Activated T-helper 1 cell treated with Interleukin-2 at 50 U/mL for 16 hours (primary cell): ENCODE results near the gene B3GNT5.

Experiments
- DNase-seq: peaks from one replicate; pipeline ENCODE4 v3.0.0-alpha.2; 2020; ENCODE audit warnings: low read depth

B3GNT5 gene

DNA sequence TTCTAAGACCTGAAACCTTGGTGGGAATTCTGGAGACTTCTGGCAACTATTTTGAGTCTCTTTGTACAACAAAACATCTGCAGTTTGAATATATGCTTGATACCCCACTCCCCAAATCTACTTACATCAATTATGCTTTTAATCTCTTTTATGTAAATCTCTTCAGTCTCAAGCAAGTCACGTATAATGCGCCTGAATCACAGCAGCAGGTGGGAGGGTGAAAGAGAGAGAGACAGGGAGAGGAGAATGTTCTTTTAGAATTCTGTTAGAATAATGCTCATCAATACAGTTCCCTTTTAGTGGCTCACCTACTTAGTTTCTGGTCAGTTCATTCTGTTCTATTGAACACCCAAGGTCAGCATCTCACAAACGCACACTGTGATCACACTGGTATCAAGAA lies 22.2 kb upstream of the B3GNT5 start:
- DNase-seq = no peak

GRCh38 chr3:183233966-183234365 lies 19.1 kb upstream of the B3GNT5 start:
- no peak for DNase-seq

DNA sequence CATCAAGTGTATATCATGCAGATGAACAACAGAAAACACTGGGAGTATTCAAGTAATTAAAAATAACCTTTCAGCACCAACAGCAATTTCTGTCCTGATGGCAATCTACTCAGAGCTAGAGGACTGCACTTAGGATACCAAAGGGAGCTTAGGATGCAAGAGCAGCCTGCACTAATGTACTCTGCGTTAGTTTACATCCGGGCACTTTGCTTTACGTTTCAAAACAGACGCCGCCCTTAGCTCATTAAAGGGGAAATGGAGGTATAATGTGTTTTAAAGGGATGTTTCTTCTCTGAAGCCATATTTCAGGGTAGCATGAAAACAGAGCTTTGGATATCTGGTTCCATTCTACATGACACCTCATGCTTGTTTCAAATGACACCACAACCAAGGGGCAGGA lies 14.0 kb upstream of the B3GNT5 start:
- DNase-seq = no peak

DNA sequence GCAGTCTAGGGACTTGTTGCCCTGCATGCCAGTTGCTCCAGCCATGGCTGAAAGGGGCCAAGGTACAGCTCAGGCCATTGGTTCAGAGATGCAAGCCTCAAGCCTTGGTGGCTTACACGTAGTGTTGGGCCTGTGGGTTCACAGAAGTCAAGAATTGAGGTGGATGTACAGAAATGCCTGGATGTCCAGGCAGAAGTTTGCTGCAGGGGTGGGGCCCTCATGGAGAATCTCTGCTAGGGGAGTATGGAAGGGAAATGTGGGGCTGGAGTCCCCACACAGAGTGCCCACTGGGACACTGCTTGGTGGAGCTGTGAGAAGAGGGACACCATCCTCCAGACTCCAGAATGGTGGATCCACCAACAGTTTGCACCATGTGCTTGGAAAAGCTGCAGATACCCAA lies 10.6 kb upstream of the B3GNT5 start:
- no peak for DNase-seq

DNA sequence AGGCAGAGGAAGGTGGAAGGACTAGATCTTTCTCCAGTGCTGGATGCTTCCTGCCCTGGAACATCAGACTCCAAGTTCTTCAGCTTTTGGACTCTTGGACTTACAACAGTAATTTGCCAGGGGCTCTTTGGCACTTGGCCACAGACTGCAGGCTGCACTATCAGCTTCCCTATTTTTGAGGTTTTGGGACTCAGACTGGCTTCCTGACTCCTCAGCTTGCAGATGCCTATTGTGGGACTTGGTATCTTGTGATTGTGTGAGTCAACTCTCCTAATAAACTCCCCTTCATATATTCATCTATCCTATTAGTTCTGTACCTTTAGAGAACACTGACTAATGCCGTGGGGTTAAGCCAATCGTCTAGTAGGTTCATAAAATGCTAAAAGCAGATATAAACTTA lies 8.8 kb upstream of the B3GNT5 start:
- no peak for DNase-seq

DNA sequence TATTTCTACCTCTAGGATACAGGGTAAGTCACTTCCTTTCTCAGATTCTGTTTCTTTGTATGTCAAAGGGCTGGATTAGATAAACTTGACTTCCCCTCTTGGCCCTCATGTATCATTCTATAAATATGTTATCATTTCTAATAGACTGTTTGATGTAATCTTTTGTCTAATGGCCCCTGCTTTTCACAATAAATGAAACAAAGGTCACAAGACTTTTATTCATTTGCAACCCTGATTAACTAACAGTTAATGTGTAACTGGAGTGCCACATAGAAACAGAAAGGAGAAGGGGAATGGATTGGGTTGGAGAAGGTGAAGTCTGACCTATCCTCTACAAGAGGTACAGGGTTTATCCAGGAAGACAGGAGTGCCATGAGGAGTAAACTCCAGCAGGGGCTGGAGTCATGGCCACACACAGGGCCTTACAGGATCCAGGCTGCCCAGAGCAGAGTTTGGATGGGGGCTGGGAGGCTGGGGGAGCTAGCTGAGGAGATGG lies 8.0 kb upstream of the B3GNT5 start:
- no peak for DNase-seq

DNA sequence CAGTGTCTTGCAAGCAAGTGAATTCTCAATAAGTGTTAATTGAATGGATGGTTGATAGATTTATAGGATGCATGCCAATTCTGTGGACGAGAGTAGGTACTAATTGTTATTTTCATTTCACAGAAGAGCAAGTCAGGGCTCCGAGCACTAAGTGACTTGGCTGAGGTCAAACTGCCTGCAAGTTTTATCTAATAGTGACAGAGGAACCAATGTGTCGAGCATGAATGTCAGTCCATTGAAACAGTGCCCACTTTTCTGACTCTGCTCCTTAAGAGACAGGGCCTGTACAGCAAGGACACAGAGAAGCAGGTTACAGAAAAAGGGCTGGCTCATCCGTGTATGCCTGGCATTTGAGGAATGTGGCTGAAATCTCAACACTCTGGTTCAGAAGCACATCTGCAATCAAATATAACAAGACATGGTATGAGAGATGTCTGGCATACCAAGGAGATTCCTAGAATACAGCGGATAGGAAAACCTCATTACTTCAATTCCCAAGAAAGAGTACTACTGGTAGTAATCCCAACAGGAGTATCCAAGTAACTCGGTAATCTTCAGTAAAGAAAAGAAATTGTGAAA lies 6.0 kb upstream of the B3GNT5 start:
- DNase-seq = no peak

DNA sequence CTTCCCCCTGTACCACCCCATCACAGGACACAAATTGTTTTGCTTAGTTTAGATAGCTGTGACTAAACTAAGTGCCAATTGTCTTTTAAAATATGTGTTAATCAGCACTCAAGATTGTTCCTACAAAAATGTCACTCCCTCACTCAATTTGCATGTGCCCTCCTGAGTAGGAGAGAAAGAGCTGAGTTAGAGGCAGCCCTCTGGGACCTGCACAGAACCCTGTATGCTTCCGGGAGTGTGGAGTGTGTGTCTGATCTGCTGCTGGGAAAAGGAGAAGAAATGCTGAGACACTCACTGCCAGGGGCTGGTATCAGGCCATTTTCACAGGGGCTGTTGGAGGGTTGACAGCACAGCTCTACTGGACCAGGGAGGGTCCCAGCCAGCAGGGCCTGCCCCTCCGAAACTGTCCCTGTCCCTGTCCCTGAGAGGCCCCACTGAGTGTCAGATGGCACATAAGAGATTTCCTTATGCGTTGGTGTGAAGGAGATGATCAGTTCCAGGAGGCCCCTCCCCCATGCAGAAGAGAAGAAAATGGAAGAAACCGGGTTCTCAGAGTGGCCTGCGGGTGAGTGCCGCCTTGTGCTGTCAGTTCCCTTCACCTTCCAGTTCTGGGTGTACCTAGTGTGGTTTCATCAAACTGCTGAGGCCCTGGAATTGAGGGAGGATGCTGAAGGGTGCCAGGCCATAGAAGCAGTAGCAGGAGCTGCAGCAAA lies 3.9 kb upstream of the B3GNT5 start:
- DNase-seq = no peak

- no peak for DNase-seq
Measured at GRCh38 chr3:183252118-183252782, 803 bp upstream of the B3GNT5 start.

DNA sequence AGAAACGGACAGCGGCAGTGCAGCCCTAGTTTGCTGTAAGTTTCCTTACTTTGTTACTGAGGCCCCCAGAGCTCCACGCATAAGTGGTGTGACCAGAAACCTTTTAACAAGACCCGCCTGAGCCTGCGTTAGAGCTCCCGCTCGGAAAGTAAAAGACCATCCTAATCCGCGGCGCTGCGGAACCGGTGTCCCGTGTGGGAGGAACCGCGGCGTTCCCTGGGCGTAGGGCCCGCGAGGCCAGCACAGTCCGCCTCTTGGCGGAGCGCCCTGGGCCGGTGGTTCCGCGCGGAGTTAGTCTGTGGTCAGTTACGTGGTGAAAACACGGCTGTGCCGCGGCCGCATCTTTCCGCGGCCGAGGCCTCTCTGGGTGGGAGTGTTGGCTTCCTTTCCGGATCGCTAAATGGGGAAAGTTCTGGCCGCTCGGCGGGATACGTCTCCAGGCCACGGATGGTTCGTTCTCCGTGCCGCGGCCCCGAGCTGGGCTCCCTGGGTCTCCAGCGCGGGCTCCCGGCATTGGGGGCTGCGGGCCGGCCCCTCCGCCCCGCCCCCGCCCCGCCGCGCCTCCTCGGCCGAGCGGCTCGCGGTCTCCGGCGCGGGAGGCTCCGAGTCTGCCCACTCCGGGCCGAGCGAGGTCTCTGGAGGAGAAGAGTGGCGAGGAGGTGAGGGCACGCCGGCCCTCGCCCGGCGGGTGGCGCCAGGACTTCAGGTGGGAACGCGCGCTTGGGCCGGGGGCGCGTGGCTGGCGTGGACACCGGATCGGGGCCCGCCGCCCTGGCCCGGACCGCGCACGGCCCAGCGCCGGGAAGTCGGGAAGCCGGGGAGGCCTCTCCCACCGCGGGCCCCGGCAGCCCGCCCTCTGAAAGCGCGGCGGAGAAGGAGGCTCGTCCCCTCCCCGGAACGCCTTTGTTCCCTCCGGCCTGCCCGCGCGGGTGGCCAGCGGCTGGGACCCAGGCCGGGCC lies 754 bp downstream of the B3GNT5 start:
- DNase-seq = no peak

- no peak for DNase-seq
Measured at GRCh38 chr3:183254487-183255347, 1.7 kb downstream of the B3GNT5 start.

DNA sequence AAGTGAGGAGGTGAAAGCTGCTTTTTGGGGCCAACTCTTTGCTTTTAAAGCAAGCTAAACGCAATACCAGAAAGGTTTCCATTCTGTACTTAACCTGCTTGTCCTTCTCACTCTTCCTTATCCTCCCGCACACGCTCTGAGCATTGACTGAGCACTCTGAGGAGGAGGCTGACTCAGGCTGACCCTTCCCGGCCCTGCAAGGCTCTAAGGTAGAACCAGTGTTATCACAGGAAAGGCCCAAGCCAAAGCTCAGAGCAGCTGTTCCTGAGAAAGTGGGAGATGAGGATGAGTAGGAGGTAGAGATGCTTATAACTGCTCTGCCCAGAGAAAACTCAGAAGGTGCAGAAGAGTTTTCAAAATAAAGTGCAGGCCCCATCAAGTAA lies 2.3 kb downstream of the B3GNT5 start:
- DNase-seq = no peak

DNA sequence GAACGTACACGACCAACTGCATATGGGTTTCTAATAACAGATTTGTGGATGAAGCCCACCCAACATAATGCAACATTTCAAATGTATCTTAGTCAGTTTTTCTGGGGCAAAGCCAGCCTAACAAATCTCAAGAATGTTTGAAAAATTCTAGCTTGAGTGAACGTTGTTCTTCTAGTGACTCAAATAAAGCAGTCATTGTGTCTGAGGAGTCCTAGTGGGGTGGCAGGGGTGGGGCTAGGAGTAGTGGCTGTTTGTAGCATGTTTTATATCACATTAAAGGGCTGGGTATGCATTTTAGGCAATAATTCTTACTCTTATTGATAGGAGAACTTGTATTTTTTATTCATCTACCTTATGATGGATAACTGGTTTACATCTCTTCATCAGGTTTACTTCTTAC lies 6.0 kb downstream of the B3GNT5 start:
- DNase-seq = no peak

DNA sequence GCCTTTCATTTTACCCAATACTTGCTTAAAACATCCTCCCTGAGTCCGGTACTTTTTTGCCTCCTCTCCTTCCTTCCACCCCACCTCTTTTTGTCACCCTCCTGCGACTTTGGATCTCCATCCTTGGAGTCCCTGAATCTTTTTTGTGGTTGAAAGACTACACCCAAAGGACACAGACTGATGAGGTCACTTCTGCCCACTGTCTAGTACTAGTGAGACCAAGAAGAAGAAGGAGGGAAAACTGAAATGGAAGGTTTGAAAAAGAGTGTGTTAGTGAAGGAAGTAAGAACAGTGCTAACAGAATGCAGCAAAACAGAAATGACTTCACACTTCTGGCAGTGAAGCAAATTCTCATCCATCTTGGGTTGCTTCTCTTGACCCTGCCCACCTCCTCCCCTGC lies 6.6 kb downstream of the B3GNT5 start:
- no peak for DNase-seq

GRCh38 chr3:183260167-183260904 lies 7.3 kb downstream of the B3GNT5 start:
- no peak for DNase-seq

DNA sequence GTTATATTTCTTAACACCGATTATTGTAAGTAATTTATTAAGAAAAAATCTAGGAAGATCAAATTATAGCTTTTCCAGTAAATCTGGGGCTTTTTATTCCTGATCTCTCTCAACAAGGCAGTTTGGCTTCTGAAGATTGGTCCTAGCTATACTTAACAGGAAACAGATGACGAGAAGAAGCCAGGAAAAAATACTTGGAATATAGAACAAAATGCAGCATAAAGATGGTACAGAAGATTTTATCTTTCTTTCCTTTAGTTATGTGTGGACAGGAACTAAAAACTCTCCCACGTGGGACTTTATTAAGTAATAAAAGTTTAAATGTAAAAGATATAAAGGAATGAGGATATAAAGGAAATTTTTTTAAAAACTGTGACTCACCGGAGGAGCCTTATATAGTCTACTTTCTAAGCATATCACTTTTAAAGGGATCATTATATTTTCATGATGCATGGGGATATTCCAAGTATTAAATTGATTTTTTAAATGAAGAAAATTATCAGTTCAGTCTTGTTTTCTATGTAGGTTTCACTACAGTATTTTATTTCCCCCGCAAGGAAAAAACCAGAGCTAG lies 8.2 kb downstream of the B3GNT5 start:
- DNase-seq = no peak

- DNase-seq = no peak
Measured at GRCh38 chr3:183262875-183263378, 9.9 kb downstream of the B3GNT5 start.

- DNase-seq = no peak
Measured at GRCh38 chr3:183264268-183264667, 11.2 kb downstream of the B3GNT5 start.

DNA sequence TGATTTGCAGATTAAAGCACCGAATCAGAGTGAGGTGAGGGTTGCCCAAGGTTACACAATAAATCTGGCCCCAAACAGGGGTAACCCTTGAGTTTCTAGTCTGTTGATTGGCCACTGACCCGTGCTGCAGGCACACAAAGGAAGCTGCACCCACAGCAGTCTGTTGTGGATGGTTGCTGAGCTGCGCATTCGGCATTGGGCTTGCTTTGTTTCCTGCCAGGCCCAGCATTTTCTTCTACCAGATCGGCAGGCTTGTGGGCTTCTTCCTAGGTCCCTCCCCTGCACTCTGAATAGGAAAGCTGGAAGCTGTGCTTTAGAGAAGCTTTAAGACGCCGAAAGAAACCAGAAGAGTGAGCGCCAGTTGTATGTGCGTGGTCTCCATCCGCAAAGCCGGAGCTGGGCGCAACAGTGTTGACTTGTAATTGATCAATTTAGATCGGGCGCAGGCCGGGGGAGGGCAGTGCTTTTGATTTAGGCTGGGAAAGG lies 12.1 kb downstream of the B3GNT5 start:
- DNase-seq = no peak
